ENCODE results near the gene DIAPH3. TPM values are rescaled to one million over a fixed set of nuclear protein-coding genes. Genes with fewer than 3 reads are reported as not detected.

Gene DIAPH3
- total RNA-seq, 3 donors from 2014 or later: 1.3 to 5.7 (median 3.1) TPM

DNA sequence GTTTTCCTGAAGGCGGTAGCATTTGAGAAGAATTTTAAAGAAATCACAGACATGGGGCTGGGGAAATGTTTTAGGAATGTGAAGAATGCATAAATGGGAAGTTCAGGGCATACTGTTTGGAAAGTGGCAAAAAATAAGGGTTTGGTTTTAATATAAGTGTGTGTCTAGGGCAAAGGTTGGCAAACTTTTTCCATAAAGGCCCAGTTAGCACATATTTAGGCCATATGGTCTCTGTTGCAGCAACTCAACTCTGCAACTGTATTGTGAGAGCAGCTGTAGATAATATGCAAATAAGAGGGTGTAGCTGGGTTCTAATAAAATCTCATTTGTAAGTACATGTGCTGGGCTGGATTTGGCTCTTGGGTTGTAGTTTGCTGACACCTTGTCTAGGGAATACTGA lies 521.9 kb downstream of the DIAPH3 start:
- no peak overlapping the region for H3K4me3 ChIP-seq
- intact Hi-C loops (cut with DNase I, micrococcal nuclease): no loop called here
- H3K36me3 ChIP-seq (ENCODE audit: low read depth): no peaks in the 10 kb centered on the region
- no peaks in the 10 kb centered on the region for H3K9me3 ChIP-seq
- H3K4me1 ChIP-seq (ENCODE audit: low read depth): no peaks in the 10 kb centered on the region
- TF ChIP-seq, protein P1, sequence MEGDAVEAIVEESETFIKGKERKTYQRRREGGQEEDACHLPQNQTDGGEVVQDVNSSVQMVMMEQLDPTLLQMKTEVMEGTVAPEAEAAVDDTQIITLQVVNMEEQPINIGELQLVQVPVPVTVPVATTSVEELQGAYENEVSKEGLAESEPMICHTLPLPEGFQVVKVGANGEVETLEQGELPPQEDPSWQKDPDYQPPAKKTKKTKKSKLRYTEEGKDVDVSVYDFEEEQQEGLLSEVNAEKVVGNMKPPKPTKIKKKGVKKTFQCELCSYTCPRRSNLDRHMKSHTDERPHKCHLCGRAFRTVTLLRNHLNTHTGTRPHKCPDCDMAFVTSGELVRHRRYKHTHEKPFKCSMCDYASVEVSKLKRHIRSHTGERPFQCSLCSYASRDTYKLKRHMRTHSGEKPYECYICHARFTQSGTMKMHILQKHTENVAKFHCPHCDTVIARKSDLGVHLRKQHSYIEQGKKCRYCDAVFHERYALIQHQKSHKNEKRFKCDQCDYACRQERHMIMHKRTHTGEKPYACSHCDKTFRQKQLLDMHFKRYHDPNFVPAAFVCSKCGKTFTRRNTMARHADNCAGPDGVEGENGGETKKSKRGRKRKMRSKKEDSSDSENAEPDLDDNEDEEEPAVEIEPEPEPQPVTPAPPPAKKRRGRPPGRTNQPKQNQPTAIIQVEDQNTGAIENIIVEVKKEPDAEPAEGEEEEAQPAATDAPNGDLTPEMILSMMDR (IDR thresholded peaks at IDR 0.05): no peak
- ATAC-seq: no peak
- no peak for DNase-seq

DNA sequence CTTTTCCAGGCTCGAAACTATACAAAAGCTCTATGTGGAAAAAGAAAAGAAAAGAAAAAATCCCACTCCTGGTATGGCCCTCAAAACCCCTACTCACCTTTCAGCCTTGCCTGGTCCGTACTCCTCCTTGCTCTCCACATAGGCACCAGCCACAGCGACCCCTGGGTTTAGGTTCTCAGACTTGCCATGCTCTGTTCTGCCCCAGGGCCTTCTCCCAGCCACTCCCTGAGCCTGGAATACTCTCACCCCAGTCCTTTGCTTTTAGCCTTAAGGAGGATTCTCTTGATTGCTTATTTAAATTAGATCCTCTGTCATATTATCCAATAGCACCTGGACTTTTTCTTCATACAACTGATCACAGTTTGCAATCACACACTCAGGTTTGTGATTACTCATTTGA lies 522.5 kb downstream of the DIAPH3 start:
- Histone ChIP-seq H3K36me3 (ENCODE audit: low read depth) (no peaks in the 10 kb centered on the region), H3K4me3 (no peak overlapping the region), H3K9me3 (no peaks in the 10 kb centered on the region), H3K4me1 (ENCODE audit: low read depth) (no peaks in the 10 kb centered on the region)
- DNase-seq (no peak), ATAC-seq (no peak)
- TF ChIP-seq, protein P1 (IDR thresholded peaks at IDR 0.05): no peak
- intact Hi-C loops (cut with DNase I, micrococcal nuclease): no loop called here

DNA sequence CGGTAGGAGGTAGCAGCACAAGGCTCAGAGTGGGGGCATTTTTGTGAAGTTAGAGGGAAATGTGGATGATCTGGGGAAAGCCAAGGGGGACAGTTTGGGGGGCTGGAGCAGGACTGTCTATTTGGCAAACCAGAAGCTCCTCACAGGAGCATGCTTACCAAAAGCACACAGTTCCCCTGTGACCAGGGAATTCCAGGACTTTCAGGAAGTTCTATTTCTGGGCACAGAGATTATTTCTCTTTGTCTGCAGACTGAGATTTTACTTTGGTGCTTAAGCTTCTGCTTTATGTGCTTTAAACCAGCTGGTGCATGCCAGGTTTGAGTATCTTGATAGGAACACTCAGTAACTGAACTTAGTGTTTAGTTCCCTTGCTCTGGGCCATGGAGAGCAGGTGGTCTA lies 525.3 kb downstream of the DIAPH3 start:
- TF ChIP-seq, protein P1 (IDR thresholded peaks at IDR 0.05): no peak
- no peaks in the 10 kb centered on the region for H3K9me3 ChIP-seq
- no peaks in the 10 kb centered on the region for H3K4me1 ChIP-seq (ENCODE audit: low read depth)
- H3K36me3 ChIP-seq (ENCODE audit: low read depth): no peaks in the 10 kb centered on the region
- ATAC-seq (no peak), DNase-seq (no peak)
- intact Hi-C loops (cut with DNase I, micrococcal nuclease): no loop called here
- no peak overlapping the region for H3K4me3 ChIP-seq

DNA sequence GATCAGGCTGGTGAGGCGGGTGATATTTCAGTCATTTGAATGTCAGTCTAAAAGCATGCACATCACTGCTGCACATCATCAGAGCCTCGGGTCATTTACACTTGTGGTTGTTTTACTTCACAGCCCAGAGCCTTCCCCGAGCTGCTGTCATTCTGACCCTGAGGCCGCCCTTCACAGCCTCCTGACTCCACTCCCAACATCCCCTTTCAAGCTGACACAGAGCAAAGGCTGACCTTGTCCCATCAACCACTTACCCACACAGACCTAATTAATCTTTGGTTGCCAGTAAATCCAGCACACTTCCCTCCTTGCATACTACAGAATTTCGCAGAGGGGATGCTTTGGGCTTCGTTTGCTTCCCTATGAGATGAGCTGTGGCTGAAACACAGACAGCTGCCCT lies 528.1 kb downstream of the DIAPH3 start:
- no peaks in the 10 kb centered on the region for H3K4me1 ChIP-seq (ENCODE audit: low read depth)
- no peaks in the 10 kb centered on the region for H3K9me3 ChIP-seq
- DNase-seq (no peak), ATAC-seq (no peak)
- H3K4me3 ChIP-seq: no peak overlapping the region
- no peaks in the 10 kb centered on the region for H3K36me3 ChIP-seq (ENCODE audit: low read depth)
- intact Hi-C loops (cut with DNase I, micrococcal nuclease): no loop called here
- TF ChIP-seq, protein P1 (IDR thresholded peaks at IDR 0.05): no peak

DNA sequence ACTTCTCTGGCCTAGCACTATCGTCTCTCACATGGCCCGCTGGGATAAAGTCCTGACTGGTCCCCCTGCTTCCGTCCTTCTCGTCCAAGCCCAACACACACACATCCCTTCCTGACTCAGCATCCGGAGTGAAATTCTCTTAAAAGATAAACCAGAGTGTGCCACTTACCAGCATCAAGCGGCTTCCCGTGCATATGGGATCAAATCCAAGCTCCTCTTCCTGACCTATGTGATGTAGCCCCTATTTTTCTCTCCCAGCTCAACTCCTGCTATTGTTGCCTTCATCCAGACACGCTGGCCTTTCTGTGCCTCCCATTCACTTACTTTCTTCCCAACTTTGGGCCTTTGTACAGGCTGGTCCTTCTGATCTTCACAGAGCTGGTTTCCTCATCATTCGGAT lies 530.4 kb downstream of the DIAPH3 start:
- DNase-seq: no peak
- Histone ChIP-seq H3K36me3 (ENCODE audit: low read depth) (no peaks in the 10 kb centered on the region), H3K4me1 (ENCODE audit: low read depth) (no peaks in the 10 kb centered on the region), H3K9me3 (no peaks in the 10 kb centered on the region), H3K4me3 (no peak overlapping the region)
- TF ChIP-seq, protein P1 (IDR thresholded peaks at IDR 0.05): no peak
- ATAC-seq: no peak
- intact Hi-C loops (cut with DNase I, micrococcal nuclease): no loop called here

DNA sequence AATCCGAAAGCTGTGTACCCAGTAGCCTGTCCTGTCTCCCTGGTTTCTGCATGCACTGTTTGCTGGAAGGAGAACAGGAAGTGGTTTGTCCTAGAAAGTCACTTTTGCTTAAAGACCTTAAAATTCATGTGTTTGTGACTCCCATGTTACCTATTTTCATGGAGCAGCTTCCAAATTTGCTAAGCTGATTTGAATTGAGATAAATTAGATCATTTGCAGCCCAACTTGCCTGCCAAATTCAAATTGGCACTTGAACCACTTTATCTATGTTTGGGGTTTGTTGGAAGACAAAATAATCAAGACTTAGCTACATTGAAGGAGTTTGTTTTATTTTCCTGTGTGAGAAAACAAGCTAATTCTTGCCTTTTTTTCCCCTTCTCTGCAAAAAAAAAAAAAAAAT lies 532.5 kb downstream of the DIAPH3 start:
- DNase-seq (no peak), ATAC-seq (no peak)
- Histone ChIP-seq H3K4me3 (no peak overlapping the region), H3K36me3 (ENCODE audit: low read depth) (no peaks in the 10 kb centered on the region), H3K9me3 (no peaks in the 10 kb centered on the region), H3K4me1 (ENCODE audit: low read depth) (no peaks in the 10 kb centered on the region)
- intact Hi-C loops (cut with DNase I, micrococcal nuclease): no loop called here
- TF ChIP-seq, protein P1 (IDR thresholded peaks at IDR 0.05): no peak
